Stimulated activated CD8-positive, alpha-beta memory T cell treated with anti-CD3 and anti-CD28 coated beads, Interleukin-2, amount 100 ng/mL, for 48 hours (primary cell): ENCODE data around the gene LRRC75B.
A peak's percentile ranks its signal among the peaks of the same experiment; 100 is the strongest.
"Not testable (repeated sequence)": the region's sequence is repeated elsewhere in the genome, so short reads cannot be mapped to it uniquely, and the experiment has no call there.

Experiments
- DNase-seq, 2 donors: peaks; one replicate each; pipeline ENCODE4 v3.0.0-alpha.2; 2020; ENCODE audit warnings: low read depth in 2 of 2

The LRRC75B gene

GRCh38 chr22:24592851-24593558, at the start of gene LRRC75B:
Gene LRRC75B (minus strand): TSS chr22:24593073. CDS start chr22:24593039, 34 bp downstream.
- DNase-seq = peak; percentile 44 to 51

GRCh38 chr22:24642307-24642706, 49.4 kb upstream of the LRRC75B start:
- not testable (repeated sequence) for DNase-seq

DNA sequence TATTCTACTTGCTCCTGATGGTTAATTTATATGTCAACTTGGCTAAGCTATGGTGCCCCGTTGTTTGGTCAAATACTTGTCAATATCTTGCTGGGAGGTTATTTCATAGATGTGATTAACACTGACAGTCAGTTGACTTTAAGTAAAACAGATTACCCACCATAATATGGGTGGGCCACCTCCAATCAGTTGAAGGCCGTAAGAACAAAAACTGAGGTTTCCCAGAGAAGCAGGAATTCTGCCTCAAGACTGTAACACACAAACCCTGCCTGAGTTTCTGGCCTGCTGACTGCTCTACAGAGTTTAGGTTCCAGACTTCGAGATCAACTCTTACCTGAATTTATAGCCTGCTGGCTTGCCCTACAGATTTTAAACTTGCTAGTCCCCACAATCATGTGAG, 43.6 kb upstream of the LRRC75B start:
- DNase-seq = not testable (repeated sequence)

- DNase-seq = not testable (repeated sequence)
Observed at GRCh38 chr22:24634776-24635389, 42.0 kb upstream of the LRRC75B start.

DNA sequence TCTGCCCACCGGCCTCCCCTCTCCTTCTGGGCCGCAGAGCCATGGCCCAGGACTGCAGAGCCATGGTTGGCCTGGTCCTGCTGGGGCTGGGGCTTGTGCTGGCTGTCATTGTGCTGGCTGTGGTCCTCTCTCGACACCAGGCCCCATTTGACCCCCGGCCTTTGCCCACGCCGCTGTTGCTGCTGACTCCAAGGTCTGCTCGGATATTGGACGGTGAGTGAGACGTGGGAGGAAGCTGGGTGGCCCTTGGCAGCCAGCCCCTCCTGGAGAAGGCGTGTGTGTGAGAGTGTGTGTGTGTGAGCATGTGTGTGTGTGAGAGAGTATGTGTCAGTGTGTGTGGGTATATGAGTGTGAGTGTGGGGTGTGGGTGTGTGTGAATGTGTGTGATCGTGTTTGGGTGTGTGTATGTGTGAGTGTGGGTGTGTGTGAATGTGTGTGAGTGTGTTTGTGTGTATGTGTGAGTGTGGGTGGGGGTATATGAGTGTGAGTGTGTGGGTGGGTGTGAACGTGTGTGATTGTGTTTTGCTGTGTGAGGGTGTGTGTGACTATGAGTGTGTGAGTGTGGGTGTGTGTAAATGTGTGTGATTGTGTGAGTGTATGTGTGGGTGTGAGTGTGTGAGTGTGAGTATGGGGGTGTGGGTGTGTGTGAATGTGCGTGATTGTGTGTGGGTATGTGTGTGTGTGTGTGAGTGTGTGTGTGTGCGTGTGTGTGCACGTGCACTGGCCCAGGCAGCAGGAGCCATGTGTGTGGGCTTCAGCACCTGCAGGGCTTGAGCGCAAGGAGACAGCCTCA, 40.6 kb upstream of the LRRC75B start:
- DNase-seq = not testable (repeated sequence)

DNA sequence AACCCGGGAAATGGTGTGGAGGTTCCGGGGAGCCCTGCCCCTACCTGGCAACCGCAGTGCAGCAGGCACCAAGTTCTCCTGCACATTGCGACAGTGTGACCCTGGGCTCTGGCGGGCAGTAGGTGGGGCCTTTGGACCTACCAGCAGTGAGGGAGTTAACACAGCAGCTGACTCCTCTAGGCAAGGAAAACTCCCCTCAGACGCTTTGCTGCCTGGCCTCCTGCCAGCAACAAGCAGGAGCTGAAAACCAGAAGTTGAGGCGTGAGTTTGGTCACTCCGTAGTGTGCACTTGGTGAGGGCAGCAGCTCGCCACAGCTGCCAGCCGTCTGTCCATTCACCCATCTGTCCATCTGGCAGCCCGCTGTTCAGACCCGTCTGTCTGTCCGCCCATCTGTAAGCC, 39.8 kb upstream of the LRRC75B start:
- DNase-seq = not testable (repeated sequence)

DNA sequence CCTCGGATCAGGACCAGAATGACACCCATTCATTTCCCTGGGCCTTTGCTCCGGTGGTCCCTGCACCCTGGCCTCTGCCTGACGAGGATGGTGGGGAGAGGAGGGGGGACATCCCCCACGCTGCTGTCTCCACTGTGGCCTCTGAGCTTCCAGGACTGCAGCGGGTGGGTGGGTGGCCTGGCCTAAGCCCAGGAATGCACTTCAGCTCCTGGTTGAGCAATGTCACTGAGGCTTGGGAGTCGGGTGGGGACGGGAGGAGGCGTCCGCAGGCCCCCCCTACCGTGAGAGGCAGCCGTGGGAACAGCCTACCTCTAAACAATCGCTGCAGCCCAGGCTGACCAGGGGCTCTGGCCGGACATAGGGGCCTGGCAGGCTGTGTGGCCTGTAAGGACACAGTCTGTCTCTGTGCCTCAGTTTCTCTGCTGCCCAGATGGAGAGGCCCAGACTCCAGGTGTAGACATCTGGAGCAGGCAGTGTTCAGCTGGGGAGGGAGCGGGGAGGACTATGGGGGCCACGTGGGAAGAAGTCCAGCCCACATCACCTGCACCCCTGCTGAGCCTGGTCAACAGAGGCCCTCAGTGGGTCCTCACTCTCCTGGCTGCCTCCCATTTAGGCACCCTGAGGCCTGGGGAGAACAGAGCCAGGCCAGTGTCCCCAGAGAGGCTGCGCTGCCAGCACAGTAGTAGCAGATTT, 38.7 kb upstream of the LRRC75B start:
- DNase-seq = not testable (repeated sequence)

- DNase-seq = not testable (repeated sequence)
Observed at GRCh38 chr22:24630812-24631427, 38.0 kb upstream of the LRRC75B start.

GRCh38 chr22:24629069-24629468, 36.2 kb upstream of the LRRC75B start:
- not testable (repeated sequence) for DNase-seq

GRCh38 chr22:24627911-24628310, 35.0 kb upstream of the LRRC75B start:
- not testable (repeated sequence) for DNase-seq

DNA sequence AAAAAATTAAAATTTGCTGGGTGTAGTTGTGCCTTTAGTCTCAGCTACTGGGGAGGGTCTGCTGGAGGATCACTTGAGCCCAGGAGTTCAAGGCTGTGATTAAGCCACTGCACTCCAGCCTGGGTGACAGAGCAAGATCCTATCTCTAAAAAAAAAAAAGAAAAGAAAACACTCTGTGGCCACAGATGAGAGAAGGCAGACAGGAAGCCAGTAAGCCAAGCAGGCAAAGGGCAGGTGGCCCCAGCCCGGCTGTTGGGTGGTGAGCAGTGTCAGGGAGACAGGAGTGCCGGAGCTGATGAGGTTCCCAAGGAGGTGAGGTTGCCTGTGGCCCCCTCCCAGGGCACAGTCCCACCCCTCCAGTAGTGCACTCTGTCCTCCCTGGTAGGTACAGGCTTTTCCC, 29.7 kb upstream of the LRRC75B start:
- not testable (repeated sequence) for DNase-seq

- not testable (repeated sequence) for DNase-seq
Observed at GRCh38 chr22:24621244-24621643, 28.4 kb upstream of the LRRC75B start.

DNA sequence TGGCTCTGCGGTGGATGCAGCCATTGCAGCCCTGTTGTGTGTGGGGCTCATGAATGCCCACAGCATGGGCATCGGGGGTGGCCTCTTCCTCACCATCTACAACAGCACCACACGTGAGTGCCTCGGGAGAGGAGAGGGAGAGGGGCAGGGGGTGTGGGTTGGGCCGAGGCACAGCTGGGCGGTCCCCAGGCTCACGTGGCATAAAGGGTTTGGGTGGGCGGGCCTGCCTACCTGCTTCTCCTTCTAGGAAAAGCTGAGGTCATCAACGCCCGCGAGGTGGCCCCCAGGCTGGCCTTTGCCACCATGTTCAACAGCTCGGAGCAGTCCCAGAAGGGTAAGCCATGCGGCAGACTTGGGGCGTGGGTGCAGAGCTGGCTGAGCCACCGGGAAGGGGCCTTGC, 21.9 kb upstream of the LRRC75B start:
- not testable (repeated sequence) for DNase-seq

DNA sequence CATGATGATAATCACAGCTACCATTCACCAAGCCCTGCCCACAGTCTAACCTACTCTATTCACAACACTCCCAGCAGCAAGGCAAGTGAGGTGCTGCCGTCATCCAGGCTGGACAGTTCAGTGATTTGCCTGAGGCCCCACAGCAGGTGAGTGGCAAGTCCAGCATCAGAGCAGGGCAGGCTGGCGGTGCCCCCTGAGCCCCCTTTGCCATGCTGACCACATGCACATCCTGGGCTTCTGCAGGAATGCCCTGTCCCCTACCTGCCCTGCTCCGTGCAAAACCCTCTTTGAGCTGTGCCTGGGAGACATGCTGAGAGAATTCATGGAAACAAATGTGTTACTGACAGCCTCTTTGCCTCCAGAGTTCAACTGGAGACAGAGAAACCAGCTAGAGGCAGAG, 17.0 kb upstream of the LRRC75B start:
- not testable (repeated sequence) for DNase-seq

- DNase-seq = not testable (repeated sequence)
Observed at GRCh38 chr22:24608327-24608726, 15.5 kb upstream of the LRRC75B start.

DNA sequence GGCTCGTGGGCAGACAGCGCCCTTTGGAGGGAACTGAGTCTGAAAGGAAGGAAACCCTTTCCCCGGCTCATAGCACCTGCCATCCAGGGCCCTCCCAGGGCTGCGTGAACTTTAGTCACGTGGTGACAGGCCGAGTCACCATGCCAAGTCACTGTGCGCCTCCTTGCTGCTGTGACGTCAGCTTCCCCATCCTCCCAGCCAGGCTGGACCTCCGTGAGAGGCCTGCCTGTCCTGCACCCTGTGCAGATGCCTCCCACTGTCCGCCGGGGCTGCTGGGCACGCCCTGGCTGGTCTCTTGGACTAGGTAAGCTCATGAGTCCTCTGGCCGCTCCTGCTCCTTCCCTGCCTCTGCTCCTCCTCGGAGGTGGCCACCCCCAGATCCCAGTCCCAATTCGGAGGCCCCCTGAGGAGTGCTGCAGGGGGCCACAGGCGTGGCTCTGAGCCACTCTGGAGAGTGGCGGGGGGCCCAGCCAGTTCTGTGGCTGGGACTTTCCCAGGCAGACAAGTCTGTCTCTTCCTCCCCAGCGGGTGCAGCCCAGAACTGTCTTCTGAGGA, 14.6 kb upstream of the LRRC75B start:
- DNase-seq = peak in 1 of 2 donors; percentile 42

DNA sequence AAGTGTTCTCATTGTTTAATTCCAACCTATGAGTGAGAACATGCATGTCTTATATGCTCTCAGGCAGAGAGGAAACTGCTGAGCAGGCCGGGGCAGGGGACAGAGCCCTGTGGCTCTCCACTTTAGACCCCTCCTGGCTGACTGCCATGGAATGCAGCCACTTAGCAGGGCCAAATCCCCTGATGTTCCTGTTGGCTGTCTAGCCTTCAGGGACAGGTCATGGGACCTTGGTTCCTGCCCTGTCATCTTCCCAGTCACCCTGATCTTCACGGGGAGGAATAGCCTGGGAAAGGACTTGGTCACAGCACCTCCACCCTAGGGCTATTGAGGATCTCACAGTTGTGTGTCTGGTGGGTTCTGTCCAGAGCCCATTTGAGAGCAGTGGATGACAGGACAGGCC, 13.5 kb upstream of the LRRC75B start:
- not testable (repeated sequence) for DNase-seq

GRCh38 chr22:24603770-24604629, 11.1 kb upstream of the LRRC75B start:
- not testable (repeated sequence) for DNase-seq

- not testable (repeated sequence) for DNase-seq
Observed at GRCh38 chr22:24602847-24603769, 10.2 kb upstream of the LRRC75B start, which contains the start of gene GGT1. Gene GGT1 (plus strand): TSS chr22:24603193. CDS start chr22:24611082, 7,889 bp downstream.
